Activated CD8-positive, alpha-beta memory T cell treated with anti-CD3 and anti-CD28 coated beads, Interleukin-2, amount 50 U/mL, for 1 hour (primary cell): ENCODE data around the gene VWCE.
"Not testable (repeated sequence)": the region's sequence is repeated elsewhere in the genome, so short reads cannot be mapped to it uniquely, and the experiment has no call there.

Source experiments
- DNase-seq: peaks from one replicate; pipeline ENCODE4 v3.0.0-alpha.2; 2020; ENCODE audit errors: extremely low read depth

The VWCE gene

DNA sequence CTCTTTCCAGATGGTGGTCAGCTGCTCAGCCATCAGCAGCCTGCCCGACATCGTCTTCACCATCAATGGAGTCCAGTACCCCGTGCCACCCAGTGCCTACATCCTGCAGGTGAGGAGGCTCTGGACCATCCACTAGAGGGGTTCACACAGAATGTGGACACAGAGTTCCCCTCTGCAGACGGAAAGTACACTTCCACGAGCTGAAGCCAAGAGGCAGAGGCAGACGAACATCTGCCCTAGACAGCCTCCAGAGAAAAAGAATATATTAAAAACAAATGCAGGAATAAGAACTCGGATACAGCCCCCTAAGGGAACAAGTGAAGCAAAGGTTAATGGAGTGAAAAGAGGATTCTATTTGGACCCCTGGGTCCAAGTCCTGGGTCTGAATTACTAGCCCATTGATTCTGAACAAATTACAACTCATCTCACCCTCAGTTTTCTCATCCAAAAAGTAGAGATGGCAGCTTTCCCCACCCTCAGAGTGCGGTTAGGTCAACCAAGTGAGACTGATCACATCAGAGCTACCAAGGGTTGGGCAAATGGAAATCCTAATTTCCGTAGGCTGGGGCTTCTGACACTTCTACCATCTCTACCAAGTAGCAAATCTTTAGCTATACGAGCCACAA, 83.7 kb downstream of the VWCE start:
- DNase-seq, result not testable (repeated sequence)

DNA sequence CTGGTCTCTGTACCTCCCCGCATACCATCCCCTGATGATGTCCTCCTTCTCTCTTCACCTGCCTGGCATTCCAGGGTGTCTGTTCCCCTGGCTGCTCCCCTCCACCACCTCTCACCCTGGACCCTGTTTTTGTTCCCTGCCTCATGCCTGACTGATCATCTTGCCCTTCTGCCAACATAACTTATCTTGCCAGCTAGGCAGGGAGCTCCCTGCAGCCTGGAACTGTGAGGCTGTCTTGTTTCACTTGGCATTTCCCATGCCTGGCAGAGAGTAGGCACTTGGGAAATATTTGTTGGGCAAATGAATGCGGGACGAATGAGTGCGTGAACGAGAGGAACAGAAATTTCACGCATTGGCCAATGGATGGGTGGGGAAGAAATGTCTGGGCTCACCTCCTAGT, 84.5 kb downstream of the VWCE start:
- not testable (repeated sequence) for DNase-seq
